22Rv1 (cell line): ENCODE data around the gene CMC2.

Experiments
- ZFX ChIP-seq: fragments of 450-650 bp; IDR thresholded peaks from 2 replicates; pipeline ENCODE4 v1.6.1; 2017; ENCODE audit warnings: antibody characterized with exemption, borderline replicate concordance
- TF ChIP-seq, protein P1 (sequence below): fragments of 450-650 bp; IDR thresholded peaks from 2 replicates; pipeline ENCODE4 v1.5.1; 2017; ENCODE audit warnings: mild to moderate bottlenecking

GRCh38 chr16:80997139-80997798 lies 9.4 kb downstream of the CMC2 start:
- TF ChIP-seq, protein P1, sequence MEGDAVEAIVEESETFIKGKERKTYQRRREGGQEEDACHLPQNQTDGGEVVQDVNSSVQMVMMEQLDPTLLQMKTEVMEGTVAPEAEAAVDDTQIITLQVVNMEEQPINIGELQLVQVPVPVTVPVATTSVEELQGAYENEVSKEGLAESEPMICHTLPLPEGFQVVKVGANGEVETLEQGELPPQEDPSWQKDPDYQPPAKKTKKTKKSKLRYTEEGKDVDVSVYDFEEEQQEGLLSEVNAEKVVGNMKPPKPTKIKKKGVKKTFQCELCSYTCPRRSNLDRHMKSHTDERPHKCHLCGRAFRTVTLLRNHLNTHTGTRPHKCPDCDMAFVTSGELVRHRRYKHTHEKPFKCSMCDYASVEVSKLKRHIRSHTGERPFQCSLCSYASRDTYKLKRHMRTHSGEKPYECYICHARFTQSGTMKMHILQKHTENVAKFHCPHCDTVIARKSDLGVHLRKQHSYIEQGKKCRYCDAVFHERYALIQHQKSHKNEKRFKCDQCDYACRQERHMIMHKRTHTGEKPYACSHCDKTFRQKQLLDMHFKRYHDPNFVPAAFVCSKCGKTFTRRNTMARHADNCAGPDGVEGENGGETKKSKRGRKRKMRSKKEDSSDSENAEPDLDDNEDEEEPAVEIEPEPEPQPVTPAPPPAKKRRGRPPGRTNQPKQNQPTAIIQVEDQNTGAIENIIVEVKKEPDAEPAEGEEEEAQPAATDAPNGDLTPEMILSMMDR, result no peak
- TF ChIP-seq ZFX, result no peak
